Parathyroid adenoma (tissue), 2 donors: ENCODE measurements around the gene VPS72.
A peak's percentile ranks its signal among the peaks of the same experiment; 100 is the strongest.

Experiments used
- H2AFZ ChIP-seq: fragments of 300-600 bp; sonication (generic); one replicate; pipeline ENCODE4 v1.7.0; 2017; ENCODE audit warnings: antibody characterized with exemption, mild to moderate bottlenecking
- H3K27ac ChIP-seq: fragments of 300-600 bp; sonication (generic); one replicate; pipeline ENCODE4 v1.7.0; 2017
- H3K27me3 ChIP-seq: fragments of 300-600 bp; sonication (generic); one replicate; pipeline ENCODE4 v1.7.0; 2017; ENCODE audit warnings: low read length; ENCODE audit not compliant: control insufficient read depth, insufficient read depth
- H3K36me3 ChIP-seq: fragments of 300-600 bp; sonication (generic); one replicate; pipeline ENCODE4 v1.7.0; 2017; ENCODE audit warnings: low read length; ENCODE audit not compliant: control insufficient read depth, insufficient read depth
- H3K4me1 ChIP-seq: fragments of 300-600 bp; sonication (generic); one replicate; pipeline ENCODE4 v1.7.0; 2017; ENCODE audit warnings: control low read depth
- H3K4me2 ChIP-seq: fragments of 300-600 bp; sonication (generic); one replicate; pipeline ENCODE4 v1.7.0; 2017; ENCODE audit warnings: low read length
- H3K4me3 ChIP-seq: fragments of 300-600 bp; sonication (generic); one replicate; pipeline ENCODE4 v1.7.0; 2017; ENCODE audit warnings: low read depth, low read length
- H3K79me2 ChIP-seq: fragments of 300-600 bp; sonication (generic); one replicate; pipeline ENCODE4 v1.7.0; 2017; ENCODE audit warnings: control low read depth
- H3K9ac ChIP-seq: fragments of 300-600 bp; sonication (generic); one replicate; pipeline ENCODE4 v1.7.0; 2017; ENCODE audit warnings: mild to moderate bottlenecking
- H3K9me3 ChIP-seq: fragments of 300-600 bp; sonication (generic); one replicate; pipeline ENCODE4 v1.7.0; 2017; ENCODE audit warnings: low read length; ENCODE audit not compliant: control insufficient read depth
- TF ChIP-seq, protein P1 (sequence below): fragments of 300-600 bp; sonication (generic); IDR thresholded peaks from one replicate; pipeline ENCODE4 v1.7.0; 2017; ENCODE audit warnings: antibody characterized with exemption, mild to moderate bottlenecking
- donor health status: primary hyperparathyroidism.

VPS72 gene

DNA sequence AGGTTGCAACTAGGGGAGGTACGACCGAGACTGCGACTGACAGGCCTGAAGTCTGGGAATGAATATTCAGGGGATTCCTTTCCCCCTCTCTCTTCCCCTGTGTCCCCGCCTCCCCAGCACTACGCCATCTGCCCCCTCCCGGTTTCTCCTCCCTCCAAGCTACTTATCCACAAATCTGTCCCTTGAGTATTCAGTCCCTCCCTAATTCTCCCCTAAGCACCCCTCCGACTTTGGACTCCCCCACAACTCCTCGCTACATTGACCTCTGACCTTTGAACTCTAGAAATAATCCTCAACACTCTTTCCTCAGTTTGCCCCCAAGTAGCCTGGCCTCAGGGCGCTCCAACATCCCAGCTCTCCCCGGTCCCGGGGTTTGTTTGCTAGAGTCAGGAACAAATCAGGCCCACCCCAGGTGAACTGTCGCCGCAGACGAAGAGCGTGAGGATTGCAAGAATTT is 24.7 kb downstream of the VPS72 start:
- Histone ChIP-seq H3K27ac (peak overlapping the region; percentile 91), H3K4me1 (no peaks in the 10 kb centered on the region), H2AFZ (peak overlapping the region; percentile 82), H3K9me3 (no peaks in the 10 kb centered on the region), H3K4me2 (peak overlapping the region; percentile 92), H3K27me3 (no peaks in the 10 kb centered on the region), H3K9ac (peak overlapping the region; percentile 9), H3K4me3 (peak overlapping the region; percentile 86), H3K36me3 (no peaks in the 10 kb centered on the region), H3K79me2 (peaks cover 3% of the 10 kb centered on the region)
- TF ChIP-seq, protein P1, sequence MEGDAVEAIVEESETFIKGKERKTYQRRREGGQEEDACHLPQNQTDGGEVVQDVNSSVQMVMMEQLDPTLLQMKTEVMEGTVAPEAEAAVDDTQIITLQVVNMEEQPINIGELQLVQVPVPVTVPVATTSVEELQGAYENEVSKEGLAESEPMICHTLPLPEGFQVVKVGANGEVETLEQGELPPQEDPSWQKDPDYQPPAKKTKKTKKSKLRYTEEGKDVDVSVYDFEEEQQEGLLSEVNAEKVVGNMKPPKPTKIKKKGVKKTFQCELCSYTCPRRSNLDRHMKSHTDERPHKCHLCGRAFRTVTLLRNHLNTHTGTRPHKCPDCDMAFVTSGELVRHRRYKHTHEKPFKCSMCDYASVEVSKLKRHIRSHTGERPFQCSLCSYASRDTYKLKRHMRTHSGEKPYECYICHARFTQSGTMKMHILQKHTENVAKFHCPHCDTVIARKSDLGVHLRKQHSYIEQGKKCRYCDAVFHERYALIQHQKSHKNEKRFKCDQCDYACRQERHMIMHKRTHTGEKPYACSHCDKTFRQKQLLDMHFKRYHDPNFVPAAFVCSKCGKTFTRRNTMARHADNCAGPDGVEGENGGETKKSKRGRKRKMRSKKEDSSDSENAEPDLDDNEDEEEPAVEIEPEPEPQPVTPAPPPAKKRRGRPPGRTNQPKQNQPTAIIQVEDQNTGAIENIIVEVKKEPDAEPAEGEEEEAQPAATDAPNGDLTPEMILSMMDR, result no peak

DNA sequence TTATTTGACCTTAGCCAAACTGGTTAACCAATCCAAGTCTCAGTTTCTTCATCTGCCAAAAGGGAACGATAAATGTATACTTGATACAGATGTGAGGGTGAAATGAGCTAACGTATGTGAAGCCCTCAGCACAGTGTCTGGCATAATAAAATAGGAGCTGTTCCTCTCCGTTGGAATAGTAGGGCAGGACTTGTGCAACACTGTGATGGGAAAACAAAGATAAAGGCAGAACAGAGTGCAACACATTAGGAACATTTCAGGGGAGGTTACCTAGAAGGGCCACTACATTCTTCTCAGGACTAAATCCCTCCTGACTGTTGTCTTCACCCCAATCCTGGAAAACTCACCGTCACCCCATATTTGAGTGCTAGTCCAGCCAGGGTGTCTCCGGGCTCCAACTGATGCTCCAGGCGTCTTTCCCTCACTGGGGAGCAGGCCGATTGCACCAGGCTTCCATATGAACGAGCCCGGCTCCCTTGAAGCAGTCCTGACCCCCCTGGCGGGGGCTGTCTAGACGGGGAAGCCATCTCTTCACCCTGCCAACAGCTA is 25.2 kb downstream of the VPS72 start:
- peak overlapping the region; percentile 92 for H3K4me2 ChIP-seq
- H3K36me3 ChIP-seq, result no peaks in the 10 kb centered on the region
- H3K9ac ChIP-seq, result no peak overlapping the region
- peak overlapping the region; percentile 82 for H2AFZ ChIP-seq
- peak overlapping the region; percentile 86 for H3K4me3 ChIP-seq
- no peaks in the 10 kb centered on the region for H3K27me3 ChIP-seq
- TF ChIP-seq, protein P1, result no peak
- peak overlapping the region; percentile 91 for H3K27ac ChIP-seq
- no peaks in the 10 kb centered on the region for H3K4me1 ChIP-seq
- H3K79me2 ChIP-seq, result peaks cover 3% of the 10 kb centered on the region
- no peaks in the 10 kb centered on the region for H3K9me3 ChIP-seq

DNA sequence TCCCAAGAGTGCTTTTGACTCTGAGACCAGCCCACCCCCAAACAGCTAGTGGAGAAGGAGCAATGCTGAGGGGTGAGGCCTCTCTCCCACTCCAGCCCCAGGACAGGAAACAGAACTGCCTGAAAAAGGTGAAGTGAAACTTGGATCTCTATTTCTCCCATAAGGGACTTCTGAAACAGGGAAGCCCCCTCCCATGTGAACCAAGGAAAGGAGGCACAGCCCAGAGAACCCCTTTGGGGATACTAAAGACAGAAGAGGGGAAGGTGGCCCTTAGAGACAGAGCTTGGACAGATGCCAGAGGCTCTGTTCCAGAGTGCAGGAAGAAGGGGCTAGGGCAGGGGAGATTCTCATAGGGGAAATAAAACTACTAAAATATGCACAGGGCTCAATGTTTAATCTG is 30.6 kb downstream of the VPS72 start:
- TF ChIP-seq, protein P1, result no peak
- H3K36me3 ChIP-seq, result no peaks in the 10 kb centered on the region
- H3K79me2 ChIP-seq, result no peaks in the 10 kb centered on the region
- H3K4me3 ChIP-seq, result peak overlapping the region; percentile 15
- H3K27ac ChIP-seq, result peak overlapping the region; percentile 36
- no peak overlapping the region for H3K9ac ChIP-seq
- no peaks in the 10 kb centered on the region for H3K9me3 ChIP-seq
- H2AFZ ChIP-seq, result no peak overlapping the region
- peak overlapping the region; percentile 50 for H3K4me2 ChIP-seq
- no peaks in the 10 kb centered on the region for H3K27me3 ChIP-seq
- no peaks in the 10 kb centered on the region for H3K4me1 ChIP-seq

DNA sequence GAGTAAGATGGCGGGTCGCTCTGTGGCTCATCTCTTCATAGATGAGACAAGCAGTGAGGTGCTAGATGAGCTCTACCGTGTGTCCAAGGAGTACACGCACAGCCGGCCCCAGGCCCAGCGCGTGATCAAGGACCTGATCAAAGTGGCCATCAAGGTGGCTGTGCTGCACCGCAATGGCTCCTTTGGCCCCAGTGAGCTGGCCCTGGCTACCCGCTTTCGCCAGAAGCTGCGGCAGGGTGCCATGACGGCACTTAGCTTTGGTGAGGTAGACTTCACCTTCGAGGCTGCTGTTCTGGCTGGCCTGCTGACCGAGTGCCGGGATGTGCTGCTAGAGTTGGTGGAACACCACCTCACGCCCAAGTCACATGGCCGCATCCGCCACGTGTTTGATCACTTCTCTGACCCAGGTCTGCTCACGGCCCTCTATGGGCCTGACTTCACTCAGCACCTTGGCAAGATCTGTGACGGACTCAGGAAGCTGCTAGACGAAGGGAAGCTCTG is 31.2 kb downstream of the VPS72 start:
- Histone ChIP-seq H3K27ac (peak overlapping the region; percentile 36), H3K36me3 (no peaks in the 10 kb centered on the region), H3K79me2 (no peaks in the 10 kb centered on the region), H3K4me3 (peak overlapping the region; percentile 15), H3K9me3 (no peaks in the 10 kb centered on the region), H3K4me1 (no peaks in the 10 kb centered on the region), H3K9ac (no peak overlapping the region), H3K4me2 (peak overlapping the region; percentile 50), H2AFZ (no peak overlapping the region), H3K27me3 (no peaks in the 10 kb centered on the region)
- TF ChIP-seq, protein P1, result no peak

DNA sequence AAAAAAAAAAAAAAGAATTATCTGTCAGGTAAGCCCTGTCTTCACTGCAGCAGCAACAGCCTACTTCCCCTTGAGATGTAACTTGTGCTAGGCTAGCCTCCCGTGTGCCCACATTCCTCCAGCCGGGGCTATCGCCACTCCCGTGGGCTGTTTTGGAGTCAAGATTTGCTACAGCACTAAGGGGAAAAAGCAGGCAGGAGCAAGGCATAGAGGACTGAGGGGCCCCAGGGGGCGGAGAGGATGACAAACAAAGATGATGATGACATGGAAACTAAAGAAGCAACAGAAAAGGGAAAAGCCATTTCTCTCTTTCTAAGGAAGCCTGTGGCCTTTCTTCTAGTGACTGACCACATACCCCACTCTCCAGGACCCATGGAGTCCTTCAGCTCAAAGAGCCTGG is 31.7 kb downstream of the VPS72 start:
- no peak overlapping the region for H3K9ac ChIP-seq
- no peak overlapping the region for H2AFZ ChIP-seq
- H3K27ac ChIP-seq, result no peak overlapping the region
- no peaks in the 10 kb centered on the region for H3K79me2 ChIP-seq
- H3K4me1 ChIP-seq, result no peaks in the 10 kb centered on the region
- H3K4me2 ChIP-seq, result no peak overlapping the region
- H3K36me3 ChIP-seq, result no peaks in the 10 kb centered on the region
- H3K9me3 ChIP-seq, result no peaks in the 10 kb centered on the region
- TF ChIP-seq, protein P1, result no peak
- no peaks in the 10 kb centered on the region for H3K27me3 ChIP-seq
- no peak overlapping the region for H3K4me3 ChIP-seq
